Endodermal cell (in vitro differentiated cells): ENCODE results near the gene PRELP. TPM values are rescaled to one million over a fixed set of nuclear protein-coding genes. Genes with fewer than 3 reads are reported as not detected.

Experiments used
- DNase-seq: peaks from one replicate; pipeline ENCODE4 v3.0.0-alpha.2; 2017
- H3K27ac ChIP-seq: 2 replicates; pipeline ENCODE4 v1.5.1; 2013; ENCODE audit warnings: mild to moderate bottlenecking, low read depth, low read length, moderate library complexity
- H3K27me3 ChIP-seq: 2 replicates; pipeline ENCODE4 v1.6.1; 2013; ENCODE audit warnings: mild to moderate bottlenecking, low read length, moderate library complexity; ENCODE audit not compliant: insufficient read depth, control insufficient read depth, poor library complexity, severe bottlenecking
- H3K36me3 ChIP-seq: 2 replicates; pipeline ENCODE4 v1.7.0; 2013; ENCODE audit warnings: mild to moderate bottlenecking, low read length, moderate library complexity; ENCODE audit not compliant: control insufficient read depth, insufficient read depth
- H3K4me1 ChIP-seq: one replicate; pipeline ENCODE4 v1.7.0; 2013; ENCODE audit warnings: low read length; ENCODE audit not compliant: control insufficient read depth, insufficient read depth
- H3K4me3 ChIP-seq: 2 replicates; pipeline ENCODE4 v1.5.1; 2013; ENCODE audit warnings: mild to moderate bottlenecking, low read length, moderate library complexity
- H3K9ac ChIP-seq: 2 replicates; pipeline ENCODE4 v1.6.1; 2013; ENCODE audit warnings: mild to moderate bottlenecking, low read length, moderate library complexity; ENCODE audit not compliant: poor library complexity, severe bottlenecking; ENCODE audit errors: extremely low read depth
- H3K9me3 ChIP-seq: 2 replicates; pipeline ENCODE4 v1.6.1; 2013; ENCODE audit warnings: mild to moderate bottlenecking, low read length, moderate library complexity; ENCODE audit not compliant: control insufficient read depth
- H3K27ac Mint-ChIP-seq: 2 replicates; pipeline ENCODE4 v1.8.0; 2020; ENCODE audit warnings: mixed read lengths
- H3K27me3 Mint-ChIP-seq: 2 replicates; pipeline ENCODE4 v1.8.0; 2021; ENCODE audit warnings: mild to moderate bottlenecking, mixed read lengths; ENCODE audit not compliant: insufficient read depth
- H3K36me3 Mint-ChIP-seq: 2 replicates; pipeline ENCODE4 v1.8.0; 2020; ENCODE audit warnings: low read depth, mixed read lengths
- H3K4me1 Mint-ChIP-seq: 2 replicates; pipeline ENCODE4 v1.8.0; 2020; ENCODE audit warnings: mixed read lengths
- H3K4me3 Mint-ChIP-seq: 2 replicates; pipeline ENCODE4 v1.8.0; 2020; ENCODE audit warnings: mild to moderate bottlenecking, moderate library complexity, mixed read lengths
- H3K9me3 Mint-ChIP-seq: 2 replicates; pipeline ENCODE4 v1.8.0; 2020; ENCODE audit warnings: mild to moderate bottlenecking, mixed read lengths
- CTCF ChIP-seq: fragments of 200-600 bp; sonication (generic); conservative IDR thresholded peaks from 2 replicates; pipeline ENCODE4 v1.5.0; 2021; ENCODE audit warnings: antibody characterized with exemption, mild to moderate bottlenecking
- WGBS, 2 experiments: methylation state at CpG; one replicate each; pipeline versions ENCODE4 v1.1.5 to v1.1.7; 2013; ENCODE audit warnings: missing lambda C conversion rate in 2 of 2, mixed read lengths in 1 of 2; ENCODE audit not compliant: insufficient coverage in 1 of 2, insufficient read length in 1 of 2; 5-methylcytosine and 5-hydroxymethylcytosine counted together
- total RNA-seq, 2 donors: library from RNA; stranded (reverse); fragmentation: NEBNext Ultra II Directional in 1 of 2; extraction: Animal tissue kit (Norgen Biotek cat#: 25700) in 1 of 2; gene quantifications; 2 replicates in 1 of 2; 3 replicates in 1 of 2; pipeline ENCODE4 v1.2.1, GENCODE V29; 2021

Gene PRELP
- total RNA-seq, 2 donors from 2014 or later, result 0.66 to 3.9 TPM

- Histone ChIP-seq H3K27me3 (no peaks in the 10 kb centered on the region), H3K36me3 (no peaks in the 10 kb centered on the region), H3K9ac (no peak overlapping the region), H3K27ac (no peak overlapping the region), H3K9me3 (no peaks in the 10 kb centered on the region), H3K4me3 (no peak overlapping the region), H3K4me1 (no peaks in the 10 kb centered on the region)
- TF ChIP-seq CTCF, result no peak
- Mint-ChIP-seq H3K27me3 (peaks cover 12% of the 10 kb centered on the region), H3K36me3 (no peaks in the 10 kb centered on the region), H3K9me3 (no peaks in the 10 kb centered on the region), H3K4me3 (no peak overlapping the region), H3K27ac (no peak overlapping the region), H3K4me1 (peaks cover 6% of the 10 kb centered on the region)
- DNase-seq, result peak; percentile 34
- 92 to 100% methylated on average over 1 to 3 of the region's 3 CpGs for WGBS, 2 experiments
Measured at GRCh38 chr1:203525685-203526084, 50.1 kb downstream of the PRELP start.

- H3K27ac Mint-ChIP-seq, result no peak overlapping the region
- Histone ChIP-seq H3K36me3 (no peaks in the 10 kb centered on the region), H3K27me3 (no peaks in the 10 kb centered on the region), H3K4me3 (no peak overlapping the region), H3K9ac (no peak overlapping the region), H3K4me1 (no peaks in the 10 kb centered on the region), H3K27ac (no peak overlapping the region), H3K9me3 (no peaks in the 10 kb centered on the region)
- H3K4me3 Mint-ChIP-seq, result no peak overlapping the region
- H3K4me1 Mint-ChIP-seq, result peaks cover 6% of the 10 kb centered on the region
- peaks cover 9% of the 10 kb centered on the region for H3K27me3 Mint-ChIP-seq
- DNase-seq, result peak; percentile 29
- H3K9me3 Mint-ChIP-seq, result no peaks in the 10 kb centered on the region
- H3K36me3 Mint-ChIP-seq, result no peaks in the 10 kb centered on the region
- no peak for TF ChIP-seq CTCF
- WGBS, 2 experiments, result 95 to 100% methylated on average over 3 to 5 of the region's 5 CpGs
Measured at GRCh38 chr1:203526130-203526529, 50.5 kb downstream of the PRELP start.

- Mint-ChIP-seq H3K4me3 (no peak overlapping the region), H3K27ac (no peak overlapping the region), H3K4me1 (peaks cover 1% of the 10 kb centered on the region), H3K36me3 (no peaks in the 10 kb centered on the region), H3K27me3 (peaks cover 5% of the 10 kb centered on the region), H3K9me3 (no peaks in the 10 kb centered on the region)
- no peaks in the 10 kb centered on the region for H3K27me3 ChIP-seq
- no peak for TF ChIP-seq CTCF
- no peaks in the 10 kb centered on the region for H3K4me1 ChIP-seq
- H3K27ac ChIP-seq, result no peak overlapping the region
- H3K4me3 ChIP-seq, result no peak overlapping the region
- no peaks in the 10 kb centered on the region for H3K9me3 ChIP-seq
- H3K36me3 ChIP-seq, result no peaks in the 10 kb centered on the region
- peak; percentile 39 for DNase-seq
- H3K9ac ChIP-seq, result no peak overlapping the region
- WGBS, 2 experiments, result 83 to 84% methylated on average over 3 to 6 of the region's 6 CpGs
Measured at GRCh38 chr1:203526572-203526971, 51.0 kb downstream of the PRELP start.
